HG03108 (cell line): Measurements from ENCODE around the gene RFX7.
"Not testable (repeated sequence)": the region's sequence is repeated elsewhere in the genome, so short reads cannot be mapped to it uniquely, and the experiment has no call there.

ENCODE experiments used
- ATAC-seq: cut with Tn5 transposase; IDR thresholded peaks from one replicate; pipeline ENCODE4 v1.9.1; 2021; ENCODE audit warnings: moderate library complexity; ENCODE audit not compliant: unreplicated experiment

RFX7 gene

GRCh38 chr15:56207711-56208110 is 36.0 kb downstream of the RFX7 start:
- ATAC-seq, result no peak

- ATAC-seq, result peak; percentile 70
Observed at GRCh38 chr15:56207092-56207491, 36.6 kb downstream of the RFX7 start.

GRCh38 chr15:56205061-56205876 is 38.4 kb downstream of the RFX7 start:
- ATAC-seq, result no peak

GRCh38 chr15:56203312-56203922 is 40.3 kb downstream of the RFX7 start:
- not testable (repeated sequence) for ATAC-seq

- ATAC-seq, result no peak
Observed at GRCh38 chr15:56202701-56203100, 41.0 kb downstream of the RFX7 start.

GRCh38 chr15:56199038-56199437 is 44.6 kb downstream of the RFX7 start:
- no peak for ATAC-seq

- ATAC-seq, result no peak
Observed at GRCh38 chr15:56194035-56194434, 49.6 kb downstream of the RFX7 start.

- no peak for ATAC-seq
Observed at GRCh38 chr15:56192659-56193442, 50.8 kb downstream of the RFX7 start.

- no peak for ATAC-seq
Observed at GRCh38 chr15:56187665-56188064, 56.0 kb downstream of the RFX7 start.

- no peak for ATAC-seq
Observed at GRCh38 chr15:56185980-56186379, 57.7 kb downstream of the RFX7 start.

- no peak for ATAC-seq
Observed at GRCh38 chr15:56184516-56184915, 59.2 kb downstream of the RFX7 start.

GRCh38 chr15:56180851-56181250 is 62.8 kb downstream of the RFX7 start:
- no peak for ATAC-seq

- no peak for ATAC-seq
Observed at GRCh38 chr15:56176996-56177395, 66.7 kb downstream of the RFX7 start.

- ATAC-seq, result no peak
Observed at GRCh38 chr15:56175788-56176187, 67.9 kb downstream of the RFX7 start.

- no peak for ATAC-seq
Observed at GRCh38 chr15:56174649-56175048, 69.0 kb downstream of the RFX7 start.

- no peak for ATAC-seq
Observed at GRCh38 chr15:56168394-56168793, 75.3 kb downstream of the RFX7 start.

GRCh38 chr15:56165234-56165633 is 78.4 kb downstream of the RFX7 start:
- no peak for ATAC-seq

GRCh38 chr15:56160966-56161365 is 82.7 kb downstream of the RFX7 start:
- no peak for ATAC-seq

GRCh38 chr15:56156877-56157276 is 86.8 kb downstream of the RFX7 start:
- no peak for ATAC-seq

GRCh38 chr15:56155278-56155677 is 88.4 kb downstream of the RFX7 start:
- not testable (repeated sequence) for ATAC-seq

GRCh38 chr15:56154768-56155167 is 88.9 kb downstream of the RFX7 start:
- ATAC-seq, result not testable (repeated sequence)

GRCh38 chr15:56150204-56150603 is 93.5 kb downstream of the RFX7 start:
- no peak for ATAC-seq
